Lung (tissue), 12 donors: ENCODE measurements around the gene THUMPD2. TPM values are rescaled to one million over a fixed set of nuclear protein-coding genes. Genes with fewer than 3 reads are reported as not detected.
"Not testable (repeated sequence)": the region's sequence is repeated elsewhere in the genome, so short reads cannot be mapped to it uniquely, and the experiment has no call there.

Experiments
- ATAC-seq: fragments of 200-7000 bp; cut with Tn5 transposase; one replicate; pipeline ENCODE4 v1.9.1; 2020; ENCODE audit warnings: moderate number of reproducible peaks; ENCODE audit not compliant: insufficient read depth, low FRiP score
- DNase-seq, 3 donors: peaks; one replicate each; pipeline ENCODE4 v3.0.0-alpha.2; 2013 to 2017
- H3K27ac ChIP-seq, 2 donors: one replicate each; pipeline ENCODE4 v1.5.1; 2013; ENCODE audit warnings: mild to moderate bottlenecking in 2 of 2, moderate library complexity in 2 of 2, control low read depth in 1 of 2, inconsistent platforms in 1 of 2, low read depth in 1 of 2, low read length in 1 of 2
- H3K27me3 ChIP-seq, 3 donors: one replicate each; pipeline ENCODE4 v1.5.1; 2013; ENCODE audit warnings: low read length in 2 of 3; ENCODE audit not compliant: control insufficient read depth in 3 of 3, insufficient read depth in 3 of 3
- H3K36me3 ChIP-seq, 4 donors: one replicate each; pipeline ENCODE4 v1.5.1; 2013; ENCODE audit warnings: low read length in 4 of 4, mild to moderate bottlenecking in 1 of 4, moderate library complexity in 1 of 4; ENCODE audit not compliant: control insufficient read depth in 4 of 4, insufficient read depth in 4 of 4
- H3K4me1 ChIP-seq, 5 donors: one replicate each; pipeline ENCODE4 v1.5.1; 2013; ENCODE audit warnings: low read length in 5 of 5, mild to moderate bottlenecking in 2 of 5, moderate library complexity in 1 of 5; ENCODE audit not compliant: control insufficient read depth in 5 of 5, insufficient read depth in 5 of 5
- H3K4me3 ChIP-seq: one replicate; pipeline ENCODE4 v1.5.1; 2013; ENCODE audit warnings: mild to moderate bottlenecking, control low read depth, moderate library complexity
- H3K9ac ChIP-seq, 2 donors: one replicate each; pipeline ENCODE4 v1.5.1; 2013; ENCODE audit warnings: low read length in 2 of 2, control low read depth in 1 of 2; ENCODE audit not compliant: insufficient read depth in 1 of 2
- H3K9me3 ChIP-seq, 4 donors: one replicate each; pipeline ENCODE4 v1.5.1; 2013; ENCODE audit warnings: low read length in 3 of 4, mild to moderate bottlenecking in 1 of 4, moderate library complexity in 1 of 4; ENCODE audit not compliant: control insufficient read depth in 4 of 4, insufficient read depth in 3 of 4
- CTCF ChIP-seq: IDR thresholded peaks from 2 replicates; pipeline ENCODE4 v1.5.1; 2012; ENCODE audit warnings: mild to moderate bottlenecking; ENCODE audit errors: control extremely low read depth, extremely low read depth
- WGBS, 2 donors: extraction: QIAGEN DNeasy Blood & Tissue Kit; methylation state at CpG; one replicate each; pipeline ENCODE4 v1.1.7; 2013; 5-methylcytosine and 5-hydroxymethylcytosine counted together
- polyA plus RNA-seq, 2 donors: library from polyadenylated mRNA; stranded (reverse); fragments of 200-250 nt; gene quantifications; one replicate each; pipeline ENCODE4 v1.2.1, GENCODE V29; 2013
- total RNA-seq, 2 donors: library from RNA; depleted of rRNA in 1 of 2; stranded (reverse); fragments of >200 nt in 1 of 2; gene quantifications; one replicate each; pipeline ENCODE4 v1.2.1, GENCODE V29; 2014 to 2021
- donor health status: control.
- donor health status: control.
- donor health status: Bipolar disorder and iron deficiency.
- donor health status: healthy.
- donor health status: DM: yes; HTN: yes; CAD: no.

THUMPD2 gene
- total and polyA plus RNA-seq, 4 donors = 6.9 to 28.1 (median 11.5) TPM

- no peaks in the 10 kb centered on the region for H3K27me3 ChIP-seq
- ATAC-seq = no peak
- no peak overlapping the region for H3K9ac ChIP-seq
- peaks cover 0 to 4% (median 0%) of the 10 kb centered on the region in 5 donors for H3K4me1 ChIP-seq
- peaks cover 0 to 9% (median 0%) of the 10 kb centered on the region in 4 donors for H3K9me3 ChIP-seq
- H3K36me3 ChIP-seq = no peaks in the 10 kb centered on the region
- H3K4me3 ChIP-seq = no peak overlapping the region
- DNase-seq = no peak
- TF ChIP-seq CTCF = no peak
- no peak overlapping the region for H3K27ac ChIP-seq
- 96 to 98% methylated on average over 4 of the region's 4 CpGs for WGBS, 2 donors
Observed at GRCh38 chr2:39800752-39801151, 21.7 kb upstream of the THUMPD2 start.

- no peak for DNase-seq
- Histone ChIP-seq H3K9me3 (peaks cover 0 to 3% (median 0%) of the 10 kb centered on the region in 4 donors), H3K4me3 (no peak overlapping the region), H3K27me3 (no peaks in the 10 kb centered on the region), H3K36me3 (no peaks in the 10 kb centered on the region), H3K27ac (no peak overlapping the region), H3K9ac (no peak overlapping the region), H3K4me1 (peaks cover 0 to 6% (median 0%) of the 10 kb centered on the region in 5 donors)
- ATAC-seq = no peak
- TF ChIP-seq CTCF = no peak
- WGBS, 2 donors = 96 to 97% methylated on average over 1 of the region's 1 CpG
Observed at GRCh38 chr2:39796134-39796533, 17.1 kb upstream of the THUMPD2 start.

GRCh38 chr2:39790216-39790818, 11.3 kb upstream of the THUMPD2 start:
- H3K27ac ChIP-seq, H3K36me3 ChIP-seq, H3K4me3 ChIP-seq, H3K9me3 ChIP-seq, H3K4me1 ChIP-seq, H3K27me3 ChIP-seq, H3K9ac ChIP-seq, ATAC-seq, DNase-seq: not testable (repeated sequence)
- WGBS, 2 donors = 83 to 90% methylated on average over 12 of the region's 12 CpGs

- Histone ChIP-seq H3K9ac (no peak overlapping the region), H3K36me3 (no peaks in the 10 kb centered on the region), H3K4me3 (no peak overlapping the region), H3K27me3 (no peaks in the 10 kb centered on the region), H3K4me1 (no peaks in the 10 kb centered on the region), H3K27ac (no peak overlapping the region), H3K9me3 (no peaks in the 10 kb centered on the region)
- no peak for TF ChIP-seq CTCF
- ATAC-seq (no peak), DNase-seq (no peak)
- 90% methylated on average over 2 of the region's 2 CpGs for WGBS, 2 donors
Observed at GRCh38 chr2:39787950-39788349, 8.9 kb upstream of the THUMPD2 start.
